Skeletal muscle cell (primary cell): ENCODE data around the gene AGTRAP.

Experiments
- DNase-seq: peaks from one replicate; pipeline ENCODE4 v3.0.0-alpha.2; 2010; ENCODE audit warnings: low read depth
- H3K4me3 ChIP-seq: 2 replicates; pipeline ENCODE4 v1.5.1; 2011; ENCODE audit warnings: low read depth, mild to moderate bottlenecking, control low read depth, low read length, moderate library complexity

AGTRAP gene

DNA sequence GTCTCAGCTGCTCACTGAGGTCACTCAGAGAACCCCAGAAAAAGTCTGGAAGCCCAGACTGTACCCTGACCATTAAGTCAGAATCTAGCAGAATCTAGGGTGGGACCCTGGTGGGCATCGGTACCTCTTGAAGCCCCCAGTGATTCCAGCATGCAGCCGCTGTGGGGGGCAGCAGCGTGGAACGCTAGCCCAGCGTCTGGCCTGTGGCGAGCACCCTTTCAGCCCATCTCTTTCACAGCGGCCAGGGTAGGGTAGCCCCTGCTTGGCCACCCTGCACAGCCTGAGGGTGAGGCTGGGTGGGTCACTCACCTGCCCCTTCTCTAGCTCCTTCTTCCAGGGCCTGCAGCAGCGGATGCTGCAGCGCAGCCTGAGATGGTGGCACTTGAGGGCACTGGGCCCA, 42.4 kb downstream of the AGTRAP start:
- DNase-seq, result no peak
- H3K4me3 ChIP-seq, result no peak overlapping the region

DNA sequence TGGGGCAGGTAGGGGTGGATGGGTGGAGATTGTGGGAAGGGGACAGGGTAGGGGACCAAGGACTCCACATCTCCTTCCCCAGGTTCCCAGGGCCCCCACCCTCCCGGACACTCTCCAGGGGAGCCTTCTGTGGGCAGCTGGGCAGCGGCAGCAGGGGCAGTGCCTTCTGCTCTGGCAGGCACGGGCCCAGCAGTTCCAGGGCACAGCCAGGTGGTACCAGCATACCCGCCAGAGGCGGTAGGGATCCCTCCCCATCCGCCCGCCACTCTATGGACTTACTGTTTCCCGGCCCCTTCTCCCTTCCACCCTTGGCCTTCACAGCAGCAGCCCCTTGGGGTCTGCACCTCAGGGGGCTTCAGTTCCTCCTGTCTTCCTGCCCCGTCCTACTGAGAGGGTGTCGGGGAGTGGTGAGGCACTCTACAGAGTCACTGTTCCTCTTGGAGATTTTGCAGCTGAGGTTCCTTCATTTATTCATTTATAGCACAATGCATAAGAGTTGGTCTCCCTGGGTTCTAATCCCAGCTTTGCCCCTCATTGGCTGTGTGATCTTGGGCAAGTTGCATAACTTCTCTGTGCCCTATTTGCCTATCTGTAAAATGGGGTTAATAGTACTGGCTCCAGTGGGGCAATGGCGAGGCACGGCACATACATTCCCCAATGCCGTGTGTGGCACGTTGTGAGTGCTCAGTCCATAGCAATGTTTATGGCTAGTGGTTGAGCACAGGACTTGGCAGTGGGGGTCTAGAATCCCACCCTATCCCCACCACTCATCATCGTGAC, 43.1 kb downstream of the AGTRAP start:
- no peak for DNase-seq
- H3K4me3 ChIP-seq, result no peak overlapping the region

DNA sequence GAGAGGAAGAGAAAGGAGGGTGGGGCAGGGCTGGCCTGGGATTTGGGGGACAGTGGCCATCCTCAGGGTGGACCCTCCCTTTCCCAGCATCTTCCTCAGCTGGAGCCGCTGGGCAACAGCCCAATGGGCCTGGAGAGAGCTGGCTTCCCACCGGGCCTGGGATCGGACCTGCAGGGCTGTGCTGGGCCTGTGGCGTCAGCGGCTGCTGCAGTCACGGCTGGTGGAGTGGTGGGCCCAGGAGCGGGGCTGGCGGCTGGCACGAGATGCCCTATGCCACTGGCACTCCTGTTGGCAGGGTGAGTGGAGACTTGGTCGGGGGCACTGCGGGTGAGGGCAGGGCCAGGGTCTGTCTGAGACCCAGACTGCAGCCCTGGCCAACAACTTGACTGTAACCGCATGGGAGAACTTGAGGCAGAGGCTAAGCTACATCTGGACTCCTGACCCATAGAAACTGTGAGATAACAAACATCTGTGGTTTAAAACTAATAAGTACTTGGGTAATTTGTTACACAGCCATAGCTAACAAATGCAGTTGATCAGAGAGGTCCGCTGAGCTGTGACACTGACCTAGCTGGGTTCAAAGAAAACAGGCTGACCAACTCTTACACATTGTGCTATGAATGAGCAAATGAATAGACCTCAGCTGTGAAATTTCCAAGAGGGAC, 43.9 kb downstream of the AGTRAP start:
- H3K4me3 ChIP-seq, result no peak overlapping the region
- no peak for DNase-seq

DNA sequence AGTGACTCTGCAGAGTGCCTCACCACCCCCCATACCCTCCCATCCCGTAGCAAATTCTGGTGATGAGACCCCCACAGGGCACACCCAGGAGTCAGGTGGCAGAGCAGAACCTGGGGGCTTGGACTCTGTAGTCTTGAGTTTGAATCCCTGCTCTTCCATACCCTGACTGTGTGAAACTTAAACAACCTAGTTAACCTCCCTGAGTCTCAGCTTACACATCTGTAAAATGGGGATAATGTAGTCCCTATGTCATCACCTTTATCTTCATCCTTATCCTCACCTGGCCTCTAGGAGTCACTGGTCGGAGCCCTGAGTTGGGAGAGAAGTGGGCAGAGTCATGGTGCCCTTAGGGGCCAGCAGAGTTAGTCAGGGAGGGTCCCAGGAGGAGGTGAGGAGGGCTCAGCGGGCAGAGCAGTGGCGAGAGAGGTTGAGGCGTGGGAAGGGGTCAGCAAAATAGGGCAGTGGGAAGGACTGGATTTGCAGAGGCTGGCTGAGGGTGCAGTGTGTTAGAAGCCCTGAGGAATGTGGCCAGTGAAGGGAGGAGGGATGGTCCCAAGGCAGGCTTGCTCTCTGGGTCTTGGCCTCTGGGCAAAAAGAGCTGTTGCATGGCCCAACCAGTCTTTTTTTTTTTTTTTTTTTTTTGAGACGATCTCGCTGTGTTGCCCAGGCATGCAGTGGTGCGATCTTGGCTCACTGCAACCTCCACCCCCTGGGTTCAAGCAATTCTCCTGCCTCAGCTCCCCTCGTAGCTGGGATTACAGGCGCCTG, 44.6 kb downstream of the AGTRAP start:
- H3K4me3 ChIP-seq, result no peak overlapping the region
- DNase-seq, result no peak

DNA sequence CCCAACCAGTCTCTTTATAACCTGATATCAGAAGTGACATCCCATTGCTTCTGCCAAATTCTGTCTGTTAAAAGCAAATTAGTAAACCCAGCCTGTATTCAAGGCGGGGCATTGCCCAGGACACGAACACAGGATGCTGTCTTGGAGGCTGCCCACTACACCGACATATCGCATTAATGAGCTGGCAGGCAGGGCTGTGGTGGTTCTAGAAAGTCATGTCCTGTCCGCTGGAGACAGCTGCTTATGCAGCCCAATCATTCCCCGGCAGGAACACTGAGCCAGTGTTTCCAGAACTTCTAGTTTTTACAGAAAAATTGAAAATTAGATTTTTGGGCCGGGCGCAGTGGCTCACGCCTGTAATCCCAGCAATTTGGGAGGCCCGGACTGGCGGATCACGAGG, 45.4 kb downstream of the AGTRAP start:
- no peak overlapping the region for H3K4me3 ChIP-seq
- DNase-seq, result no peak

DNA sequence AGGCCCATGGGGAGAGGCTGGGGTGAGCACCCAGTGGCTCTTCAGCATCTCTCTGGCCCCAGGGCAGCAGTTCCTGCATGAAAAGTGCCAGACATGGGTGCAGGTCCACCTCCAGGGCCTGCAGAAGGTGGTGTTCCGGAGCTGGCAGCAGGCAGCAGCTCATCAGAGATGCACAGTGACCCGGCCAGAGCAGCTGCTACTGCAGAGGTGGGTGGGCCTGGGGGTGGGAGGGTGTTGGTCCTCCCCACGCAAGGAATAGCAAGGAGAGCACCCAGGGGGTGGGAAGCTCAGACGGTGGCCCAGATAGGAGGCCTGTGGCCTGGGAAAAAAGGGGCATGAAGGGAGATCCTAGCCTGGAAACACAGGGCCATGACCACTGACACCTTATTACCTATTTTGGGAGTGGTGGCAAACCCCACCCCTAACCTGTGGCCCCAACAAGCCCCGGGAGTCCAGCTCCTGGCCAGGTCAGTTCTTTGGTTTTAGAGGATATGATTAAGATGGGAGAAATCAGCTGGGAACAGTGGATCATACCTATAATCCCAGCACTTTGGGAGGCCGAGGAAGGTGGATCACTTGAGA, 46.3 kb downstream of the AGTRAP start:
- no peak overlapping the region for H3K4me3 ChIP-seq
- DNase-seq, result no peak

DNA sequence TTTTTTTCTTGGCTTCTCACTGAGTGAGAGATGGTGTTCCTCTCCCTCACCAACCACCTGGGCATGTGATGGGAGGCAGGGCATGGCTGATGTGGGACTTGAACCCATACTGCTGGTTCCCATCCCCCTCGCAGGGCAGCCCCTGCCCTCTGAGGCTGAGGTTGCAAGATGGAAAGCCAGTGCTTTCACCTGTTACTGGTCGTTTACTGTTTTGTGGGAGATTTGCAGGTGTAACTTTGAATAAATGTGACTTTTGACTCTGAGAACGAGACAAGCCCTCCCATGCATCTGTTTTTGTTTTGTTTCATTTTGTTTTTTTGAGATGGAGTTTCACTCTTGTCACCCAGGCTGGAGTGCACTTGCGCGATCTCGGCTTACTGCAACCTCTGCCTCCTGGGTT, 47.6 kb downstream of the AGTRAP start:
- no peak for DNase-seq
- no peak overlapping the region for H3K4me3 ChIP-seq

DNA sequence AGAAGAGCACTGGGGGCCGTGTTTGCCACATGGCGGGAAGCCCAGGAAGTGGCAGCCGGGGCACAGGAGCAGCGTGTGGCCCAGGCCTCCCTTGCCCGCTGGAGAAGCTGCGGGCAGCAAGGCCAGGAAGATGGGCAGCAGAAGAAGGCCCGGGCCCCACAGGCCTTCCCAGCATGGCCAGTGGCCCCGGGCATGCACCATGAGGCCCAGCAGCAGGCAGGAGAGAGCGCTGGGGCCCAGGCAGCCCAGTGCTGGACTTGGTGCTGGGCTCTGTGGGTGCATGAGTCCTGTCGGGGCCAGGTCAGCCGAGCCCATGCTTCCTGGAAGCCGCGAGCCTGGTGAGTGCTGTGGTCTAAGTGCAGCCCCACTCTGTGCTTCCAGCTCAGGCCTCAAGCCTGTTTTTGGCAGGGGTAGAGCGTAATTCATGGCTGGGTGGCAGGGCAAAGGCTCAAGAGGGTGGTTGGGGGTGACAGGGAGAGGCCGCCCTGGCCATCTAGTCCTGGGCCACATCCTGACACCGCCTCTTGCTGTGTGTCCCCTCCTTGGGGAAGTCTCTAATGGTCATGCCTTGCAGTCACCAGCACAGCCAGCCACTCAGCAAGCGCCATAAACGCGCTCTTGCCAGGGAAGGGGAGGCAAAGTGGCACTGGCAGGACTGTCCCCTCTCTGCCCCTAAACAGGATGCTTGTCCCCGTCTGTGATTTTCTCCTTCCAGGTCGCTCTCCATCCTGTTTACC, 48.5 kb downstream of the AGTRAP start:
- H3K4me3 ChIP-seq, result peak overlapping the region; percentile 28

DNA sequence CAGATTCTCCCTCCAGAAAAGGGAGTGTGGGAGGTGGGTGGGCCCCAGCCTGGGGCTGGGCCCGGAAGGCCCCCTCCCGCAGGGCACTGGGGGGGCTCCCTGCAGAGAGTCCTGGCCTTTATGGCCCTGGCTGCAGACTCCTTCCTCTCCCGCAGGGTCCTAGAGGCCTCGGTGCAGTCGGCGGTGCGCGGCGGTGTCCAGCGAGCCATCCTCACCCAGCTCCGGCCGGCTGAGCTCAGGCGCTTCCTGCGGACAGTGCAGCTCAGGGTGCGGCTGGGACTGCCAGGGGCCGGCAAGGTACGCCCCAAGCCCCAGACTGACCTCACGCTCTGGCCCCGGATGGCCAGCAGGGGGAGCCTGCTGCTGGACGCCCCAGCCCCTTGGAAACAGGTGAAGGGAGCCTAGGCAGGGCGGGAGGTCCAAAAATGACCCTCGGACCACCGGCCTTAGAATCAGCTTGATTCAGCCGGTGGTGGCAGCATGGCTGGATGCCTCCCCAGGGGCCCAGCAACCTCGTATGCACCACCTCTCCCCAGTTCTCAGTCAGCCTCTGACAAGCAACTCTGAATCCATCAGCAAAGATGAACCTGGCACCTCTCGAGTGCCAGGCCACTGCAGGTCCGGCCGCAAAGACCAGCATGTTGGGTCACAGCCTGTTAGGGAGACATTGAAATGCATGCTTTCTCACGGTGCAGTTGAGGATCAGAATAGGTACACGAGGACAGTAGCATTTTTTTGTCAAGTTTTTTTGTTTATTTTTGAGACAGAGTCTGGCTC, 49.2 kb downstream of the AGTRAP start:
- no peak for DNase-seq
- H3K4me3 ChIP-seq, result peak overlapping the region; percentile 28

More for the DNA sequence above, 48.5 kb downstream of the AGTRAP start:
- no peak for DNase-seq

DNA sequence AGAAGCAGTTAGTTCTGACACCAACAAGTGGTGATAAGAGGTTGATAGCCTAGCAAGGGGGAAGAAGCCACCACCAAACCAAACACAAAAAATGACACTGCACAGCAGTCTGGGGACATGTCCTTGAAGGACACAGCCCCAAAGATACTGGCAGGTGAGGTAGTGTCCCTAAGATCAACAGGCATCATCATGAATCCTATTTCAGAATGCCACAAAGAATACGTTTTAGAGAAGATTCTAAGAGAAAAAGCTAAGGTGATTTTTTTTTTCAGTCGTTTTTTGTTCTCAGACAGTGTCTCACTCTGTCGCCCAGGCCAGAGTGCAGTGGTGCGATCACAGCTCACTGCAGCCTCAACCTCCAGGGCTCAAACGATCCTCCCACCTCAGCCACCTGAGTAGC, 50.2 kb downstream of the AGTRAP start:
- H3K4me3 ChIP-seq, result no peak overlapping the region
- no peak for DNase-seq

DNA sequence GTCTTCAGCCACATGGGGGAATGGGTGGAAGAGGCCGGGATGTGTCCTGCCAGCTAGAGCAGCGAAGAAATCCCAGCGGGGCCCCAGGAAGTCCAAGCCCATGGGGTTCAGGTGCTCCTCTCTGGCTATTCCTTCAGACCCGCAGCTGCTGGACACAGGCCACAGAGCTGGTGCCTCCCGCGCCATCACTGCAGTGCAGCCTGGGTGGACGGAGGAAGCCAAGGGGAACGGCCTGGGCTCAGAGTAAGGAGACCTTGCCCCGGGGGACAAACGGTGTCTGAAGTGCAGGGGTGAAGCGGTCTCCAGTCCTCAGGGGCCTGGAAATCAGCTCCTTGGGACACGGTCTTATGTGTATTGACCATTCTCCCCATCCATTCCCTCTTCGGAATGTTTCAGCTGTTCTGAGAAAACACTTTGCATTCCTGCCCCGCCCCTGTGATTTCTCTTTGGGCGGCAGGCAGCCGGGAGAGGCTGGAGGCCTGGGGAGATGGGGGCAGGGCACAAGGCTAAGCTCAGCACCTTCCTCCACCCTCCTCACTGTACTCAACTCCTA, 51.4 kb downstream of the AGTRAP start:
- no peak for DNase-seq
- no peak overlapping the region for H3K4me3 ChIP-seq

DNA sequence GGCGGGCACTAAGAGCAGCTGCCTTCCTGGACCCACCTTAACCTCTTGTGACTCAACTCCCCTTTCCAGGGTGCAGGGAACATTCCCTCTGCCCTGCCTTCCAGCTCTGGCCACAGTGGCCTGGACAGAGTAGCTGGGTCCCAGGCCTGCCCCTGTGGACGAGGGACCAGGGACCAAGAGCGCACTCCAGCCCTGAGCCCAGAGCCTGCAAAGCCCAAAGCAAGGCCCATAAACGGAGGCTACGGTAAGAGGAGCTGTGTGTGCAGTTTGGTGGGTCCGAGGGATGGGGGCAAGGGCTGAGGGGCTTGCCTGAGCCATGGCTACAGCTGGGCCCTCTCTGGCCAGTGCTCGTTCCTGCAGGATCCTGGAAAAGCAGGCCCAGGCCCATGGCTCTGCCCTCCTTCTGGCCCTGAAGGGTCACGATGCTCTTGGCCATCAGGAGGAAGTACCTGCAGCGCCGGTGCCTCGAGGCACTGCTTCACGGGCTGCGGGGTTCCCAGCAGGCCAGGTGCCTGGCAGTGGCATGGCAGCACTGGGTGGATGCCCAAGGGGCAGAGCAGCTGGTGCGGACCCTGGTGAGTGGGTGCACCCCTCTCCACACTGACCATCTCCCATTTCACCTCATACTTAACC, 52.0 kb downstream of the AGTRAP start:
- no peak overlapping the region for H3K4me3 ChIP-seq
- DNase-seq, result no peak

DNA sequence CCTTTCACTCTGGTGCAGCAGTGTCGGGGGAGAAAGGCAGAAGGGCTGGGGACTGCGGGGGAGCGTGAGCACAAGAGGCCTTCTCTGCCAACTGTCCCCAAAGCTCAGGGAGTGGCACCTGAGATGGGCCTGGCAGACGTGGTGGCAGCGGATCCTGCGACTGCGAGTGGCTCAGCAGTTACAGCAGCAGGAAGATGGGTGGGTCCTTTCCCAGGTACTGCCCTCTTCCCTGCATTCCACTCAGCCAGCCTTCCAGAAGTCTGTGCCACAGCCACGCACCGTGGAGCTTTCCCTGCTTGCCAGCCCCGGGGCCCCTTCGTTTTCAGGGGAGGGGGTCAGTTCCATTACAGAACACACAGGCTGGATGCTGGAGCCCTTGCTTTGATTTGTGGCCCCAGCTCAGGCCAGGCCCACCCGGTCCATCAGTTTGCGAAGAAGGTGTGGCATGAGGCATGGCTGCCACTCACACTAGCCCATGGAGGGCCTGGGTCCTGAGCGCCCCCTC, 52.7 kb downstream of the AGTRAP start:
- no peak overlapping the region for H3K4me3 ChIP-seq
- no peak for DNase-seq

DNA sequence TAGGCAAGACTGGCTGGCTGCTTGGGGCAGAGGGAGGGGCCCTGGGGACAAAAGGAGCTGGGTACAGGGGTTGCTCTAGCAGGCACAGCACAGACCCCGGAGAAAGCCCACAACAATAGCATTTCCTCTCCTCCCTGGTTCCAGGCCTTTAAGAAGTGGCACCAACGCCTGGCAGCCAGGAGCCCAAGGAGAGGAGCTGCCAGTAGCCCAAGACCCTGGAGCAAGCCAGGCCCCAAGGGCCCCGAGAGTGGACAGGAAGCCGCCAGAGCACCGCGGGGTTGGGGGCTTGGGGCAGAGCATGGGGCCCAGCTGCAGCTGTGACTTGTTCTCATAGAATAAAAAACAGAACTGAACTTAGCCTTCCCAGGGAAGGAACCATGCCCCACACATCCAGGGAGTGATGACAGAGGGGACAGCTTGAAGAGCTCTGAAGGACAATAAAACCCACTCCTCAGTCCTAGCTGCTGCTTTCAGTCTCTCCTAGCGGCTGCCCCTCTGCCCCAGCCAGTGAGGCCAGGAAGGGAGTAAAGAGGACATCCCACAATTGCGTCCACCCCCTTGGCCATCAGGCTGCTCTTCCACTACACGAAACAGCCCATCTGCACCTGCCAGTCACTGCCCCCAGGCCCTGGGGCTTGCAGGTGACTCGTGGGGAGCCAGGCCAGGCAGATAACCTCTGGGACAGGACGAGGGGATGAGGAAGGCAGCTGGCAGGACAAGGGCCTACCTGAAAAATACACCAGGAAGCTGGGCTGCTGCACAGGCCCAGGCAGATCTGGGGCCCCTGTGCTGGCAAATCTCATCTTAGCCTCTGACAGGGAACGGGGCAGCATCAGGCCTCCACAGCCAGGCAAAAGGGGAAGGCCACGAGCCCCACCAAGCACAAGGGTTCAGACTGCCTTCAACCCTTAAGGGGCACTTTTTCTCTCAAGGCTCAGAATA, 53.5 kb downstream of the AGTRAP start:
- no peak overlapping the region for H3K4me3 ChIP-seq
- DNase-seq, result no peak

DNA sequence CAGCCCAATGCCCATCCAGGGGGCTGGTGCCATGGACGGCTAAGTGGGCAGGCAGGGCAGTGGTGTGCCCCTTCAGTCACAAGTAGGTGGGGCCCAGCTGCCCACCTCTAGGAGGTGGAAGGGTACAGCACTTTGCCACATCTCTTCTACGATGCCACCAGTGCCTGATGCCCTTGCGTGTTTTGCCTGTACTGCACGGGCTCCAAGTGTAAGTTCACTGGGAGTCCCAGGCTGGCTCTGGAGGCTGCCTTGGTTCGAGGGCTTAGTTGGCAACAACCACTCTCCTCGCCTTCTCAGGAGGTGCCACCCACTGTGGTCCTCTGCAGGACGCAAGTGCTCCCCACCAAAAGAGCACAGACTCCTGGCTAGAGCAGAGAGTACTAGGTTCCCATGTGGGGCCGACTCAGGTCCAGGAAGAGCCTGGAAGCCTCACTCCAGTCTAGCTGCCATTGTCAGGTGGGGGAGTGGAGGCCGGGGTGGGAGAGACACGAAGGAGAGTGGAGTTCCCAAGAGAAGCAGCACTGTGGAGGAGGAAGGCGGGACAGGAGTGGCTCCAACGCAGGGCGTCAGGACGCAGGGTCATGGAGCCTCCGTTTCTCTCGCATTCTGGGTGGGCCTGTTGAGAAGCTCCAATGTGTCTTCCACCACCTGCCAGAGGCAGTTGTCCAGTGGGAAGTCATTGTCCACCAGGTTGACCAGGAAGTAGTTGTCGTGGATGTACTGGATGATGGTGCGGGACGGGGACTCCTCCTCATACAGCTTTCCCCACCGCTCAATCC, 54.4 kb downstream of the AGTRAP start:
- no peak for DNase-seq

More for the DNA sequence above, 54.4 kb downstream of the AGTRAP start:
- H3K4me3 ChIP-seq, result no peak overlapping the region
